ENCODE results near the gene FRS3.

GRCh38 chr6:41779336-41779735, 364 bp downstream of the FRS3 start:
- TF ChIP-seq POLR2A (IDR thresholded peaks at IDR 0.05): no peak
- no peak for TF ChIP-seq EP300 (IDR thresholded peaks at IDR 0.05)
- TF ChIP-seq CTCF (IDR thresholded peaks at IDR 0.05): no peak
